Occipital lobe (tissue), 2 donors: ENCODE data around the gene TNXB. TPM values are rescaled to one million over a fixed set of nuclear protein-coding genes. Genes with fewer than 3 reads are reported as not detected.
"Not testable (repeated sequence)": the region's sequence is repeated elsewhere in the genome, so short reads cannot be mapped to it uniquely, and the experiment has no call there.

ENCODE experiments used
- DNase-seq: peaks from one replicate; lab custom pipeline; 2025; lab: John Stamatoyannopoulos, UW
- total RNA-seq: library from RNA; depleted of rRNA; stranded (reverse); fragments of >200 nt; gene quantifications from one replicate; pipeline ENCODE4 v1.2.3, GENCODE V29; 2014

TNXB gene
- total RNA-seq, 1 donor from 2014 or later: 2.5 TPM

GRCh38 chr6:32042276-32042675, 66.9 kb downstream of the TNXB start:
- DNase-seq: not testable (repeated sequence)

DNA sequence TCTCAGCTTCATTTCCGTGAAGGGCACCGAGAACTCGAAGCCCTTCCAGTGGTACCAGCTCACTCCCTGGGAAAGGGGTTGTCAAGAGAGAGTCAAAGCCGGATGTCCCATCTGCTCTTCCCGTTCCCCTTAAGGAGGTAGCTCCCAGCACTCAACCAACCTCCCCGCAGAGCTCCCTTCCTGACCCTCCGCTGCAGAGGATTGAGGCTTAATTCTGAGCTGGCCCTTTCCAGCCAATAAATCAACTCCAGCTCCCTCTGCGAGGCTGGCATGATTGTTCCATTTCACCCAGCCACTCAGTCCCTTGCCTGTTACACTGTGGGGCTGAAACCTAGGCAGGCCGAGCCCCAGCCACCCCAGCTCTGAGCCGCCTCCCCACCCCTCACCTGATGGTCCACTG, 67.8 kb downstream of the TNXB start:
- not testable (repeated sequence) for DNase-seq

GRCh38 chr6:32041050-32041321, 68.2 kb downstream of the TNXB start:
- not testable (repeated sequence) for DNase-seq

- not testable (repeated sequence) for DNase-seq
These were observed 68.7 kb downstream of the TNXB start for GRCh38 chr6:32040299-32041049.

GRCh38 chr6:32039321-32040274, 69.5 kb downstream of the TNXB start:
- not testable (repeated sequence) for DNase-seq

GRCh38 chr6:32038878-32039277, 70.3 kb downstream of the TNXB start:
- not testable (repeated sequence) for DNase-seq

DNA sequence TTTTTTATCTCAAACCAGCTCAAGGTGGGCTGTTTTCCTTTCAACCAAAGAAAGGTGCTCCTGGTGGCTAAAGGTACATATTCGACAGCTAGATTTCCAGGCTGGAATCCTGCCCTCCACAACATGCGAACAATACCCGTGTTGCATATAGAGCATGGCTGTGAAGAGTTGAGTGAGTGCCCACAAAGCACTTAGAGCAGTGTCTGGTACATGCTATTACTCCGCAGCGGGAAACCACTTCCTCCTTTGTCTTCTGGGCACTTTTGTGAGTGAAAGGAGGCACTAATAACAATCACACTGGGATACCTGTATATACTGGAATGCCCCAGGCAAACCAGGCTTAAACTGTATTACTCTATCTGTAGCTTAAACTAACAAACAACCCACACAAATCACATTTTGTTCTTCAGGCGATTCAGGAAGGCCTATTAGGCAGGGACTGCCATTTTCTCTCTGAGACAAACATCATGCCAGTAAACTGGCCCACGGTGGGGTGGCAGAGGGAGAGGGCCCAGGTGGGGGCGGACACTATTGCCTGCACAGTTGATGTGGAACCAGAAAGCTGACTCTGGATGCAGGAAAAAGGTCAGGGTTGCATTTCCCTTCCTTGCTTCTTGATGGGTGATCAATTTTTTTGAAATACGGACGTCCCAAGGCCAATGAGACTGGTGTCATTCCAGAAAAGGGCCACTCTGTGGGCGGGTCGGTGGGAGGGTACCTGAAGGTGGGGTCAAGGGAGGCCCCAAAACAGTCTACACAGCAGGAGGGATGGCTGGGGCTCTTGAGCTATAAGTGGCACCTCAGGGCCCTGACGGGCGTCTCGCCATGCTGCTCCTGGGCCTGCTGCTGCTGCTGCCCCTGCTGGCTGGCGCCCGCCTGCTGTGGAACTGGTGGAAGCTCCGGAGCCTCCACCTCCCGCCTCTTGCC, 71.3 kb downstream of the TNXB start, which contains the start of gene CYP21A2:
TSS of gene CYP21A2 (plus strand) at position 818 of the 927 bp plus-strand sequence. CDS start at position 826, 8 bp downstream.
- not testable (repeated sequence) for DNase-seq

DNA sequence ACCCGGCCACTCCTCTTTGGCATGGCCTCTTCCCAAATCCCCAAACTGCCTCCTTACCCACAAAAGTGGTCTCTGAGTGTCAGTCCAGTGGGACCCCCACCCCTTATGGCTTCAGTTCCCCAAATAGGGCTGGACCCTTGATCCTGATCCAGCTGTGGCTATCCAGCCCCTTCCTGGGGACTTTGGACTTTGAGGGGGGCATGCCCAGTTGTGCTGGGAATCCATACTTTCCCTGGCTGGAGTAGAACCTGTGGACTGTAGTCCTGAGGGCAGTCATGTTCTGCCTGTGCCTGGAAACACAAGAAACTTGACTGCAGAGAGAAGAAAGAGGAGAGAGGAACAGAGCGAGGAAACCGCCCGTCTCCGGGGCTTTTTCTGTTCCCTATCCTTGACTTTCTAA, 72.0 kb downstream of the TNXB start:
- DNase-seq: not testable (repeated sequence)

DNA sequence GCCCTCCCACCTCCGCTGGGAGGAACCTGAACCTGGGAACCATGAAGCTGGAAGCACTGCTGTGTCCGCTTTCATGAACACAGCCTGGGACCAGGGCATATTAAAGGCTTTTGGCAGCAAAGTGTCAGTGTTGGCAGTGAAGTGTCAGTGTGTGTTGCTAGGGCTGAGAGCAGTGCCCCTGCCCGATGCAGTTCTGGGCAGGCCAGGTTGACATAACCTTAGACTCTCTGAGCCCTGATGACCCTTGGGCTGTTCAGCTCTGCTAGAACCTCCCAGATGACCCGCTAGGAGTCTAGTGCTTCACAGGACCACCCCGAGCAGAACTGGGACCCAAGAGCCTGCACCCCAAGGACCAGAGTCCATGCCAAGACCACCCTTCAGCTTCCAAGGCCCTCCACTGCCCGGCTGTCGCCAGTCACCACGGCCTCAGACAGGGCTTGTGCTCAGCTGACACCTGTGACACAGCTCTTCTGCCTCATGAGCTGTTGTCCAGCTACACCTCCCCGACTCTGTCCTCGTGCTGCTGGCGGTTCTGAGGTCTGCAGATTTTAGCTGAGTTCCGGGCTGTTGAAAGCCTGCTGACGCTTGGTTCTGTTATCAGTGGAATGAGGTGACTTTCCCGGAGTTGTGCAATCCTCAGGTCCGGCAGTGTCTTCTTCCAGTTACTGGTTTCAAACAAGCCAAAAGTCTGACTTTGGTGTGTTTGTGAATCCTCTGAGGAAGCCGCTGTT, 73.7 kb downstream of the TNXB start:
- DNase-seq: not testable (repeated sequence)

- DNase-seq: not testable (repeated sequence)
These were observed 79.6 kb downstream of the TNXB start for GRCh38 chr6:32029553-32029952.

DNA sequence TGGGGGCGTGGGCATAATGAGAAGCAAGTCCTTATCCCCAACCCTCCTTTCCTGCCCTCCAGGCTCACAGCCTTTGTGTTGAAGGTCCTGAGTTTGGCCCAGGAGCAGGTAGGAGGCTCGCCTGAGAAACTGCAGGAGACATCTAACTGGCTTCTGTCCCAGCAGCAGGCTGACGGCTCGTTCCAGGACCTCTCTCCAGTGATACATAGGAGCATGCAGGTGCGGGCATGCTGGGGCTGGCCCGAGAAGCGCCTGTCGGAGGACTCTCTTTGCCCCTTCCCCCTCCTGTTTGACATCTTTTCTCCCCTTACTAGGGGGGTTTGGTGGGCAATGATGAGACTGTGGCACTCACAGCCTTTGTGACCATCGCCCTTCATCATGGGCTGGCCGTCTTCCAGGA, 80.5 kb downstream of the TNXB start:
- not testable (repeated sequence) for DNase-seq

- not testable (repeated sequence) for DNase-seq
These were observed 87.0 kb downstream of the TNXB start for GRCh38 chr6:32022100-32022499.

- DNase-seq: not testable (repeated sequence)
These were observed 94.6 kb downstream of the TNXB start, which contains the start of gene C4B for GRCh38 chr6:32014547-32014946. Gene C4B, plus strand, starts transcription at chr6:32014795. Its CDS starts 51 bp downstream, at chr6:32014846.

DNA sequence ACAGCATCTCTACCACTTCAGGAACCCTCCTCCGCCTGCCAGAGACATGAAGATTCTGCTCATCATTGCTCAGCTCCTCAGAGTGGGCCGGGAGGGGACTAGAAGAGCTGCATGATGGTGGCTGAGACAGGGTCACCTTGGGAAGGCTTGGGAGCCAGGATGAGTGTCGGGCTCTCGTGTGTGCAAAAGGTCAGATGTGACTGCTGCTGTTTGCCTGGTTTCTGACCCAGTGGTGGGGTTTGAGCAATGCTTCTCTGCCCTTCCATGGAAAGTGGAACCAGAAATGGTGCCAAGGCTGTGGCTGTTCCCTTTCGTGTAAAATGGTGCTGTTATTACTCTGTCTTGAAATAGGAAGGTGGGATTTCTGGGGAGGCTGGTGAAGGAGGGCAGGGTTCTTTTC, 95.4 kb downstream of the TNXB start:
- not testable (repeated sequence) for DNase-seq

GRCh38 chr6:32012941-32013617, 96.1 kb downstream of the TNXB start:
- DNase-seq: not testable (repeated sequence)

DNA sequence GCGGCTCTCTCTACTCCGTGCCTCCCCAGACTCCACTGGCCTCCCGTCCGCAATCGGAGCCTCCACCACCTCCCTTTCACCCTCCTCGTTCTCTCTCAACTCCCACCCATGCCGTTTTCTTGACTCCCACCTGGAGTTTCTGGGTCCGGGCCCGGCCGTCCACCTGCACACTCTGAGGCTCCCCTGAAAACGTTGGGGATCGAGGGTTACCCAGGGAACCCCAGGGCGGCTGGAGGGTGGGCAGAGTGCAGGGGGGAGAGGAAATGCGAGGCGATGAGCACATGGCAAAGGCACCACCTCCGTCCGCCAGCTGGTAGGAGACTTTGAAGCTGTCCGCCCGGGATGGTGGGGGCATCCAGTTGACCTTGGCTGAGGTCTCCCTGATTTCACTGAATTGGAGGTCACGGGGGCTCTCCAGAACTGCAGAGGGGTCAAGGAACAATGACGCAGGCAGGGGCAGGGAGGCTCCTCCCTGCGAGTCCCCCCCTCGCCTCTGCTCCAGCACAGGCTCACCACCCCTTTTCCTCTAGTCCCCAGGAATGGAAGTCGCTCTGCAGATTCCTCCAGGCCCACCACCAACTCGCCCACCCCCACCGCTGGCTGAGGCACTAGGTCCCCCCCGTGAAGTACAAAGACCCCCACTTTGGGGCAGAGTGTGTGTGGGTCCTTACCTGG, 98.1 kb downstream of the TNXB start:
- DNase-seq: not testable (repeated sequence)

DNA sequence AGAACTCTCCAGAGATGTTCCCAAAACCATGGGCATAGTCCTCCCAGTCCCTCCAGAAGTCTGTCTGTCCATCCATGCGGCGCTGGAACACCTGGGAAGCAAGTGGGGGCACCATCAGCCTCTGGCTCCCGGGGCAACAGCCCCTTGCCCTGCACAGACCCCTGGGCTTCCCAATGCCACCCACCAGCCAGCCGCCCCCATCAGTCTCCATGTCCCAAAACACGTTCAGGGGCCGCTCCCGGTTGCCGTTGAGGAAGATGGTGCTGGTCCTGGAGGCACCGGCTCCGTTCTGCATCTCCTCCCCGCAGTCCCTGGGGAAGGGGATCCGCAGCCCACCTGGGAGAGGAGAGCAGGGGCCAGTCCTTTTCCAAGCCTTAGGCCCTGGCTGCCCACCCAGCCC, 99.6 kb downstream of the TNXB start:
- not testable (repeated sequence) for DNase-seq

- DNase-seq: not testable (repeated sequence)
These were observed 100.5 kb downstream of the TNXB start for GRCh38 chr6:32008616-32009015.

DNA sequence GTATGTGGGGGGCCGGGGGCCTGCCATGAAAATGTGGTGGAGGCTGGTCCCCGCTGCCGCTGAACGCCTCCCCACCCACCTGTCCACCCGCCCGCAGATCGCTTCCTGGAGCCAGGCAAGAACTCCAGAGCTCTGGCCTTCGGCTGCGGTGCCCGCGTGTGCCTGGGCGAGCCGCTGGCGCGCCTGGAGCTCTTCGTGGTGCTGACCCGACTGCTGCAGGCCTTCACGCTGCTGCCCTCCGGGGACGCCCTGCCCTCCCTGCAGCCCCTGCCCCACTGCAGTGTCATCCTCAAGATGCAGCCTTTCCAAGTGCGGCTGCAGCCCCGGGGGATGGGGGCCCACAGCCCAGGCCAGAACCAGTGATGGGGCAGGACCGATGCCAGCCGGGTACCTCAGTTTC, 101.1 kb downstream of the TNXB start:
- not testable (repeated sequence) for DNase-seq
